CD4-positive, alpha-beta T cell treated with Interferon gamma for 1 hour (primary cell): ENCODE results near the gene KIF25.

Experiments
- DNase-seq: peaks from one replicate; pipeline ENCODE4 v3.0.0-alpha.2; 2020

The KIF25 gene

DNA sequence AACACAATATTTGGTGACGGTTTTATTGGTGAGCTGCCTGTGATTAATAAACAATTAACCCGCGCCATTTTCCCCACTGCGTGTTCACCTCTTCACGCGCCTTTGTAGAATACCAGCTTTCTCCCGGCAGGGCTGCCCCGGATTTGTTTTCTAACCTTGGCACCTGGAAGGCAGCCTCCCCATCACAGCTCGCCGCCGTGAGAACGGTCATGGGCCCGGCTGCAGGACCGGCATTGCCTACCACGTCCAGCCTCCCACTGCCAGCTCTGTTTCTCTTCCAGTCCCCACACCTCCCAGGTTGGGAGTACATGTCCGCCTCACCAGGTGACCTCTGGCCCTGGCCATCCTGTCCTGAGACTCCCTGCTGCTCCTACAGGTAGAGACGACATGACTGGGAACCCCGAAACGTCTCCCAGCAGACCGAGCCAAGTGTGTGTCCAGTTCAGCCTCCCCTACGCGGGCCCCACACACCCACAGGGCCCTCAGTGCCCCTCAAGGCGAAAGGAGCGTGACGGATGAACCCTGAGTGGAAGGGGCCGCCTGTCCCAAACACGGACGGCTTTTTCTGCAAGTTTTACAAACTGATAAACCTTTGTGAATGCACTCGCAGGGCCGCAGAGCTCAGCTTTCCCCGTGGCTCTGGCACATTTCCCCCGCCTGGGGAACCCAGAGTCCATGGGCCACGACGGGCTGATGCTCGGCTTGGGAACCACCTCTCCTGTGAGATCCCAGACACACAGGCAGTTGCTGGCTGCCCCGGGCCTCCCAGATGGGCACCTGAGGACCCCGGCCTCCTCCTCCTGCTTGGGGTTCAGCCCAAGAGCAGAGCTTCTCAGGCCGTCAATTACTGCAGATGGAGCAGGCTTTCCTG lies 55.9 kb downstream of the KIF25 start:
- no peak for DNase-seq

GRCh38 chr6:168053957-168054471 lies 56.5 kb downstream of the KIF25 start:
- no peak for DNase-seq

DNA sequence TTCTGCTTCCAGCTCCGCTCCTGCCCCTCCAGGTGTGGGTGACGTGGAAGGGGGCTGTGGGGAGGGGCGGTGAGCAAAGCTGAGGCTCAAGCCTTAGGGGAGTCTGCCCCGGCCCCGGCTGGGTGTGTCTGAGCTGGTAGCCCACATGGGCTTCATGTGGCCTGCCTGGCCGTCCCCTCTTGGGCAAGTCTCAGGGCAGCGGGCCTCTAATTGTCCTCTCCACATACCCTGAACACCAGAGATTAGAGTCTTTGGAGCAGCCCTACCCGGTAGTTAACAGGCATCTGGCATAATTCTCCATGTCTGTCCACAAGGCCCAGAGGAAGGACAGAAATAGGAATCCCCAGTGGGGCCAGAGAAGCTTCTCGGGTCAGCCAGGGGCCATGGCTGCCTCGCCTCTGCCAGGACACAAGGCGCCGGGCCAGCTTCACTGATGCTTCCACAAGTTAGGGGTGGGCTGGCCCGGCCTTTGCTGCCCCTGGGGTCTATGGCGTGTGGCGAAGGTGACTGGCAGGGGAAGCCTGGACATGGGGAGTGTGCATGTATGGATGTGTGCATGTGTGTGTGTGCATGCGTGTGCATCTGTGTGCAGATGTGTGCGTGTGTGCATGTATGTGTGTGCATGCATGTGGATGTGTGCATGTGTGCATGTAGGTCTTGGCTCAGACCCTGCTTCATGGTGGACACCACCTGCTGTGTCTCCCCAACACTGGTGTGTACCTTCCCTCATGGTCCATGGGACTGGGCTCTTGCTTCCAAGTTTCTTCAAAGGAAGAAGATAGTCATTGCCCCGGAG lies 57.5 kb downstream of the KIF25 start:
- DNase-seq, result no peak

- DNase-seq, result no peak
These were observed 58.4 kb downstream of the KIF25 start for GRCh38 chr6:168055696-168056489.

GRCh38 chr6:168056892-168057527 lies 59.5 kb downstream of the KIF25 start:
- DNase-seq, result no peak

DNA sequence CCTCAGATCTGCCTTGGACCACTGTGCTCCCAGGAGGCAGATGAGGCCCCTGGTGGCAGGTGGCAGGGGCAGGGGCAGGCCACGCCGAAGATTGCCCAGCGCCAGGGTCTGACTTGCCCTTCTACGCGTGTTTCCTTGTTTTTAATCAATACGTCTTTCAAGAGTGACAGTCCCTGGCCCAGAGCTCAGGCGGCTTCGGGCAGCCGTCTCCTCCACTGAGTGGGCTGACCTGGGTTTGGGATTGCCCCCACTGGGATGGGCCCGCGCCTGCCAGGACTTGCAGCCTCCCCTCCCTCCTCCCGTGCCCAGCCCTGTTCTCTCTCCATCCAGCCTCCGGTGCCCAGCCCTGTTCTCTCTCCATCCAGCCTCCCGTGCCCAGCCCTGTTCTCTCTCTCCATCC lies 60.4 kb downstream of the KIF25 start:
- no peak for DNase-seq

DNA sequence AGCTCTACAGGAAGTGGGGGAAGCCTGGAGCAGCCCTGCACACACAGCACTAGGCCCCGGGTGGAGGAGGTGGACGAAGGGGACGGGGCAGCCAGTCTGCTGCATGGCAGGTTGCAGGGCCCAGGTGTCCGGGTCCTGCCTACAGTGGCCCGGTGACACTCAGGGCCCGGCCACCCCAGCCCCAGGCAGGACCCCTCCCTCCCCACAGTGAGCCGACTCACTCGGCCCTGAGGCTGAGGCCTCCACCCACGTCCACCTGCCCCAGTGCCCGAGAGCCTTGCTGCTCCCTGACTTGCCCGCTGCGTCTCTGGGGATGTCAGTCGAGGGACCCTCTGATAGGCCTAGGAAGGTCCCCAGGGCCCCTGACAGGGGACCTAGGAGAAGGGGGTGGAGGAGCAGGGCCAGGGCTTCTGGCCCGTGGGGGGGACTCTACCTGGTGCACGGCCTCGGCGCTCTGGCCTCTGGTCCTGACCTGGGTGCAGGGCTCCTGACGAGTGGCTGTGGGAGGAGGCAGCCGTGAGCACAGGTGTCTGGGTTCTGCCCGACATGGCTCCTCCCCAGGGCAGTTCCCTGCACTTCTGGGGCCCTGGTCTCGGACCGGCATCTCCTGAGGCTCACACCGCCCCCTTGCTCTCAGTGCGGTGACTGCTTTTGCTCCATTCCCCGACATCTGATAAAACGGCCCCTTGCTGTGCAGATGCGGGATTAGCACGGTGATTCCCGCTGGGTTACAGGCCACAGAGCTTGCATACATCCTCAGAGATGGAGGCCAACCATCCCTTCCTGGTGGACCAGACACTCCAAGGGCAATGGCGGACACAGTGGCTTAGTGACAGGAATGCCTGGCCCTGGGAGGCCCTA lies 61.5 kb downstream of the KIF25 start:
- no peak for DNase-seq

- no peak for DNase-seq
These were observed 63.1 kb downstream of the KIF25 start for GRCh38 chr6:168060521-168060931.

GRCh38 chr6:168061269-168062210 lies 64.1 kb downstream of the KIF25 start:
- DNase-seq, result no peak

DNA sequence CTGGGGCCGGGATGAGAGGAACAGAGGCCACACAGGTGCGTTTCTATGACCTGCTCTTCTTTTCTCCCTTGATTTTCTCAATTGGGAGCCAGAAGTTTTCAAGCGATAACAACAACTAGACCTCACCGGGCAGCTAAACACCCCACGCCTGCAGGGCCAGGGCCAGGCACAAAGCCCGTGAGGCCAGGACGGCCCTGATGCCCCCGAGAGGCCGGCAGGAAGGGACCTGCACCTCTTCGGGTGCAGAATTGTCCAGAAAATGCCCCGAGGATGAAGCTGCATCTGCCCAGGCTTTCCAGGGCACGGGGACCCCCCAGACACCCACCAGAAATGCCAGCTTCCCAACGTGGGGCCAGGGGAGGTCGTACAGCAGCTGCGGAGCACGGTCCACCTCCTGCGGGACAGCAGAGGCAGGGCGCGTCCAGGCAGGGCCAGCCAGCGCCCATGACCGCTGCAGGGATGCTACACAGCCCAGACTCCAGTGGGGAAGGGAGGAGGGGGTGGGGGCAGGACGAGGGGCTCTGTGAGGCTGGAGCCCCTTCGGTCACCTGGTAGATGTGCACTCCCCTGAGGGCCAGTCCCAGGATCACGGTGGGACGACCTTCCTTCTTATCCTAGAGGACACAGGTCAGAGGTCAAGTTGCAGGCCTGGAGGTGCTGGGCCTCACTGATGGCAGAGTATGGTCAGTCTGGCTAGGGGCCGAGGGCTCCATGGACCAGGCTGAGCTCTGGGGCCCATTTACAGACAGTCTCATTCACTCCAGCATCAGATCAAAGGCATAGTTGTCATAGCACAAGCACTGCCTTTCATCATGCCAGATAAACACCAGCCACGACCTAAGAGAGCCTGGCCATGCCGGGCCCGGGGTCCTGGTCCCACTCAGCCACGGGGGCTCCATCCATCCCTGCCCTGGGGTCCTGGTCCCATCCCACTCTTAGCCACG lies 65.1 kb downstream of the KIF25 start:
- DNase-seq, result no peak

DNA sequence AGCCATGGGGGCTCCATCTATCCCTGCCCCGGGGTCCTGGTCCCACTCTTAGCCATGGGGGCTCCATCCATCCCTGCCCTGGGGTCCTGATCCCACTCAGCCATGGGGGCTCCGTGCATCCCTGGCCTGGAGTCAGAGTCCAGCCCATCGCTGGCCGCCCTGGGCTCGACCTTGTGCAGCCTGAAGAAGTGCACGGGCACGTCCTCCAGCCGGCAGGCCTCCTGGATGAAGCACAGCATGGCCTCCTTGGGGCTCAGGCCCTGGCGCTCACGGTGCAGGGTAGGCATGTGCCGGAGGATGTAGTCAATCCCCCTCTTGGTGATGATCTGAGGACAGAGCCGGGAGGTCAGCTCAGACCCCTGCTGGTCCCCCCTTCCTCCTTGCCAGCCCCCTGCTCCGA lies 66.0 kb downstream of the KIF25 start:
- no peak for DNase-seq

GRCh38 chr6:168064226-168064807 lies 66.8 kb downstream of the KIF25 start:
- no peak for DNase-seq

- no peak for DNase-seq
These were observed 69.7 kb downstream of the KIF25 start for GRCh38 chr6:168067081-168067759.

GRCh38 chr6:168070804-168071203 lies 73.3 kb downstream of the KIF25 start:
- DNase-seq, result no peak

DNA sequence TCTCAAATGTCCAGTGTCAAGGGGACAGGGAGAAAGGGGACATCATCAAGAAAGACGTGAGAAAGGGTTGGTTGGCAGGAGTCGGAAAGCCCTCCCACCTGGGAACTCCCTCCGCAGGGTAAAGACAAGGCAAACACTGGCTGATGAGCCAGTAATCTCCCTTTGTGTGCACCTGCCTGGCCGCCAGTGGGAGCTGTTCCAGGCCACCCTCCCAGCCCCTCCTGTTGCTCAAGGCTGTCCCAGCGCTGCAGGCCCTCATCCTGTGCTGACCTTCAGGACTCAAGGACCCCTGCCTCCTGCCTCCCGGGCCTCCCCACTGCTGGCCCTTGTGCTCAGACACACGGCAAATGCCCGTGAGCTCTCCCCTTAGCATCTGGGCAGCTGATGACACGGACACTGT lies 74.1 kb downstream of the KIF25 start:
- DNase-seq, result no peak

DNA sequence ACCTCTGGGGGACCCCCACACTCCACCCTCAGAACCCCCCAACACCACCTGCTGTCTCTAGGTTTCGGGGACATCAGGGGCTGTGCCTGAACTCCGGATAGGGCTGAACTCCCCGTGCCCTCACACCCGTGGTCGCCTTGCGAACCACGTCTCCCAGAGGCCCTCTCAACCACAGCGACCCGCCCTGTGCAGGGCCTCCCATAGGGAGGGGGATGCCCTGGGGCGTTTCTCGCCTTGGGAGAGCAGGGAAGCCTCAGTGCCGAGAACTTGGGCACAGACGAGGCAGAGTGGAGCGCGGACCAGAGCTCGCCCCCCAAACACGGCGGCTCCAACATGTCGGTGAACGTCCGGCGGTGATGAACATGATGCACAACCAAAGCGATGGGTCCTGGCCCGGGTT lies 74.8 kb downstream of the KIF25 start:
- no peak for DNase-seq

- no peak for DNase-seq
These were observed 75.3 kb downstream of the KIF25 start for GRCh38 chr6:168072730-168073129.
